GM12878 (cell line): ENCODE results near the gene SUGCT.

Experiments used
- CEBPB ChIP-seq, 2 experiments: fragments of 150-350 bp in 1 of 2; IDR thresholded peaks; 2 replicates each; pipeline ENCODE4 v1.6.1; 2012 to 2014; ENCODE audit warnings: low read depth in 2 of 2, low read length in 2 of 2, borderline replicate concordance in 1 of 2, inconsistent platforms in 1 of 2
- CTCF ChIP-seq, 3 experiments: IDR thresholded peaks in 2 of 3; conservative IDR thresholded peaks in 1 of 3; 2 replicates each; pipeline ENCODE4 v1.5.1; 2011; ENCODE audit warnings: low read depth in 3 of 3, low read length in 3 of 3, mild to moderate bottlenecking in 3 of 3, control low read depth in 2 of 3, moderate library complexity in 2 of 3, inconsistent platforms in 1 of 3, mixed read lengths in 1 of 3; ENCODE audit not compliant: control insufficient read depth in 2 of 3, insufficient read depth in 1 of 3; ENCODE audit errors: extremely low read depth in 1 of 3
- EP300 ChIP-seq, 2 experiments: fragments of 150-350 bp in 1 of 2; IDR thresholded peaks; 2 replicates each; pipeline ENCODE4 v1.6.1; 2011 to 2012; ENCODE audit warnings: low read depth in 2 of 2, low read length in 2 of 2, borderline replicate concordance in 1 of 2, improper control_type of control experiment in 1 of 2, inconsistent platforms in 1 of 2; ENCODE audit not compliant: control insufficient read depth in 1 of 2
- HDAC2 ChIP-seq: fragments of 200-600 bp; sonication (generic); IDR thresholded peaks from 2 replicates; pipeline ENCODE4 v1.6.1; 2017
- HDAC6 ChIP-seq: fragments of 200-600 bp; sonication (generic); IDR thresholded peaks from one replicate; pipeline ENCODE4 v1.8.0; 2017; ENCODE audit warnings: antibody characterized with exemption; ENCODE audit not compliant: unreplicated experiment
- SMAD1 ChIP-seq: fragments of 450-650 bp; IDR thresholded peaks from 2 replicates; pipeline ENCODE4 v1.6.1; 2018; ENCODE audit warnings: mild to moderate bottlenecking, low read depth; ENCODE audit not compliant: partially characterized antibody
- USF2 ChIP-seq: IDR thresholded peaks from 2 replicates; pipeline ENCODE4 v1.6.1; 2011; ENCODE audit warnings: low read depth, low read length, improper control_type of control experiment, borderline replicate concordance
- ZBTB33 ChIP-seq: fragments of 450-650 bp; IDR thresholded peaks from 2 replicates; pipeline ENCODE4 v1.6.1; 2017; ENCODE audit warnings: mild to moderate bottlenecking

DNA sequence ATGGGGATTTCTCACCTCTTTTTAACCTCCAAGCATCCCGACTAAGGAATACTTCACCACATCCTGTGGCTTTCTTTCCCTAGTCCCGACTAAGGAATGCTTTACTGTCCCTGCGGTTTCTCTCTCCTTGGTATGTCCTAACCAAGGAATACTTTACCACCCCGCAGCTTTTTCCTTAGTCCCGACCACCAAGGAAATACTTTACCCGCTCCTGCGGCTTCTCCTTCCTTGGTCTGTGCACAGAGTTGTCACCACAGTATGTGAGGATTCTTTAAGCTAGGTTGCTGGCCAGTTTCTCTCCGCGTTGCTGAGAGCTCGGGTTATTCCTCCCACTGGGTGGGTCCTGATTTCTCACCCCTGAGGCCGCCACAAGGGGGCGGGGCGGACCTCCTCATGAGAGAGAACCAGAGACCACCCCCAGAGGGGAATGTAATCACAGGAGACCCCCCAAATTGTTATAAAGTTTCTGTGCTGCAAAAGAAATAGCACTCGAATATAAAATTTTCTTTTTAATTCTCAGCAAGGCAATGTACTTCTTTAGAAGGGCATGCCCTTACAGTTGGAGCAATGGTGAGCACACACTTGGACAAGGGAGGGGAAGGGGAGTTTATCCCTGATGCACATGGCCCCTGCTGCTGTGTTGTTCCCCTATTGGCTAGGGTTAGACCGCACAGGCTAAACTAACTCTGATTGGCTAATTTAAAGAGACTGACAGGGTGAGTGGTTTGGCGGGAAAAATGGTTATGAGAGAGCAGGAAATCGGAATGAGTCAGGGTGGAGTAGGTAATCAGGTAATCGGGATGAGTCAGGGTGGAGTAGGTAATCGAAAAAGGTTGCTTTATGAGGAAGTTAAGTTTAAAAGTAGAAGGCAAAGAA is 12.8 kb downstream of the SUGCT start:
- TF ChIP-seq CTCF (IDR thresholded peaks at IDR 0.05 in 2 of 3, conservative IDR thresholded peaks at IDR 0.05 in 1 of 3; ENCODE audit: control insufficient read depth in 2 of 3, extremely low read depth in 1 of 3, insufficient read depth in 1 of 3, low read depth in 3 of 3, low read length in 3 of 3) = no peak
- TF ChIP-seq HDAC2 = no peak
- TF ChIP-seq ZBTB33 = no peak
- no peak for TF ChIP-seq USF2
- TF ChIP-seq CEBPB (IDR thresholded peaks at IDR 0.05; ENCODE audit: borderline replicate concordance in 1 of 2, low read depth in 2 of 2, low read length in 2 of 2) = no peak
- no peak for TF ChIP-seq SMAD1
- no peak for TF ChIP-seq EP300 (IDR thresholded peaks at IDR 0.05; ENCODE audit: borderline replicate concordance in 1 of 2, control insufficient read depth in 1 of 2, low read depth in 2 of 2, low read length in 2 of 2)
- TF ChIP-seq HDAC6 = no peak
